Peyer's patch (tissue), 4 donors: ENCODE results near the gene HOXB13.

ENCODE experiments used
- CTCF ChIP-seq, 6 experiments: fragments of 450-650 bp in 4 of 6; fragments of 200-600 bp in 2 of 6; sonication (generic) in 1 of 6; IDR thresholded peaks; one replicate each; pipeline ENCODE4 v1.5.1; 2017 to 2019; ENCODE audit warnings: antibody characterized with exemption in 6 of 6, mild to moderate bottlenecking in 3 of 6, moderate library complexity in 1 of 6
- POLR2A ChIP-seq, 2 donors: fragments of 450-650 bp; IDR thresholded peaks; one replicate each; pipeline ENCODE4 v1.5.1; 2017; ENCODE audit warnings: antibody characterized with exemption in 2 of 2, mild to moderate bottlenecking in 2 of 2, moderate library complexity in 2 of 2

GRCh38 chr17:48759288-48759687 is 30.7 kb upstream of the HOXB13 start:
- TF ChIP-seq POLR2A (IDR thresholded peaks at IDR 0.05) (no peak), CTCF (IDR thresholded peaks at IDR 0.05) (no peak)
